HEK293 (cell line): Measurements from ENCODE around the gene ARNT2.

Experiments
- CTCF ChIA-PET: fragments of 350-600 bp; formaldehyde crosslinking; extraction: SDS; loops from one replicate; lab custom pipeline; 2021; ENCODE audit warnings: antibody characterized with exemption; lab: Yijun Ruan, JAX
- POLR2A ChIA-PET: fragments of 300-600 bp; formaldehyde crosslinking; extraction: SDS; loops from one replicate; lab custom pipeline; 2020; ENCODE audit warnings: antibody characterized with exemption, inconsistent platforms; lab: Yijun Ruan, JAX
- H3K27ac ChIP-seq: fragments of 200-500 bp; sonication (Bioruptor generic); 2 replicates; pipeline ENCODE4 v1.5.1; 2014; ENCODE audit warnings: low read depth, low read length, control low read depth, inconsistent platforms; ENCODE audit errors: extremely low read depth
- H3K36me3 ChIP-seq, 2 experiments: fragments of 200-500 bp in 1 of 2; sonication (Bioruptor generic) in 1 of 2; 1 replicate in 1 of 2; 2 replicates in 1 of 2; pipeline ENCODE4 v1.5.1; 2014 to 2017; ENCODE audit warnings: inconsistent platforms in 2 of 2, low read length in 2 of 2; ENCODE audit not compliant: control insufficient read depth in 2 of 2, insufficient read depth in 1 of 2
- H3K4me1 ChIP-seq: fragments of 200-500 bp; sonication (Bioruptor generic); 2 replicates; pipeline ENCODE4 v1.5.1; 2014; ENCODE audit warnings: mild to moderate bottlenecking, low read length, inconsistent platforms; ENCODE audit not compliant: control insufficient read depth, insufficient read depth
- H3K4me3 ChIP-seq: 2 replicates; pipeline ENCODE4 v1.5.1; 2011; ENCODE audit warnings: low read depth, mild to moderate bottlenecking, control low read depth, low read length, moderate library complexity
- H3K9me3 ChIP-seq: fragments of 200-500 bp; sonication (Bioruptor generic); 2 replicates; pipeline ENCODE4 v1.5.1; 2014; ENCODE audit warnings: low read depth, low read length, inconsistent platforms; ENCODE audit not compliant: control insufficient read depth, insufficient read depth
- GLIS1 ChIP-seq: fragments of 450-650 bp; formaldehyde crosslinking; IDR thresholded peaks from 2 replicates; pipeline ENCODE4 v1.5.1; 2016; ENCODE audit warnings: missing biosample characterization, missing genetic modification characterization
- KLF9 ChIP-seq: fragments of 450-650 bp; formaldehyde crosslinking; IDR thresholded peaks from 2 replicates; pipeline ENCODE4 v1.5.1; 2016; ENCODE audit warnings: missing biosample characterization, missing genetic modification characterization, low read depth
- SP3 ChIP-seq: fragments of 450-650 bp; formaldehyde crosslinking; IDR thresholded peaks from 2 replicates; pipeline ENCODE4 v1.5.1; 2016; ENCODE audit warnings: missing biosample characterization, missing genetic modification characterization
- ZBTB7A ChIP-seq: fragments of 450-650 bp; formaldehyde crosslinking; IDR thresholded peaks from 2 replicates; pipeline ENCODE4 v1.5.1; 2016; ENCODE audit warnings: low read depth, missing biosample characterization, missing genetic modification characterization
- ZIC2 ChIP-seq: fragments of 450-650 bp; formaldehyde crosslinking; IDR thresholded peaks from 2 replicates; pipeline ENCODE4 v1.5.1; 2016; ENCODE audit warnings: missing biosample characterization, missing genetic modification characterization
- ZNF121 ChIP-seq: fragments of 450-650 bp; formaldehyde crosslinking; IDR thresholded peaks from 2 replicates; pipeline ENCODE4 v1.5.1; 2016; ENCODE audit warnings: missing biosample characterization, missing genetic modification characterization
- ZNF146 ChIP-seq: fragments of 450-650 bp; formaldehyde crosslinking; IDR thresholded peaks from 2 replicates; pipeline ENCODE4 v1.5.1; 2016; ENCODE audit warnings: missing biosample characterization, missing genetic modification characterization
- ZNF16 ChIP-seq: fragments of 450-650 bp; formaldehyde crosslinking; IDR thresholded peaks from 2 replicates; pipeline ENCODE4 v1.5.1; 2016; ENCODE audit warnings: low read depth, missing biosample characterization, missing genetic modification characterization
- ZNF2 ChIP-seq: fragments of 450-650 bp; formaldehyde crosslinking; IDR thresholded peaks from 2 replicates; pipeline ENCODE4 v1.5.1; 2016; ENCODE audit warnings: missing biosample characterization, missing genetic modification characterization
- ZNF214 ChIP-seq: fragments of 450-650 bp; formaldehyde crosslinking; IDR thresholded peaks from 2 replicates; pipeline ENCODE4 v1.5.1; 2017; ENCODE audit warnings: missing biosample characterization, mild to moderate bottlenecking, missing genetic modification characterization, borderline replicate concordance
- ZNF23 ChIP-seq: fragments of 450-650 bp; formaldehyde crosslinking; IDR thresholded peaks from 2 replicates; pipeline ENCODE4 v1.5.1; 2016; ENCODE audit warnings: missing biosample characterization, missing genetic modification characterization, borderline replicate concordance
- ZNF24 ChIP-seq: fragments of 450-650 bp; formaldehyde crosslinking; IDR thresholded peaks from 2 replicates; pipeline ENCODE4 v1.5.1; 2016; ENCODE audit warnings: missing biosample characterization, missing genetic modification characterization
- ZNF248 ChIP-seq: fragments of 450-650 bp; formaldehyde crosslinking; IDR thresholded peaks from 2 replicates; pipeline ENCODE4 v1.5.1; 2017; ENCODE audit warnings: missing biosample characterization, missing genetic modification characterization
- ZNF544 ChIP-seq: fragments of 450-650 bp; formaldehyde crosslinking; IDR thresholded peaks from 2 replicates; pipeline ENCODE4 v1.5.0; 2017; ENCODE audit warnings: missing biosample characterization, missing genetic modification characterization
- ZNF701 ChIP-seq: fragments of 450-650 bp; formaldehyde crosslinking; IDR thresholded peaks from 2 replicates; pipeline ENCODE4 v1.5.1; 2016; ENCODE audit warnings: missing biosample characterization, missing genetic modification characterization
- ZNF768 ChIP-seq: fragments of 450-650 bp; formaldehyde crosslinking; IDR thresholded peaks from 2 replicates; pipeline ENCODE4 v1.5.1; 2018; ENCODE audit warnings: missing biosample characterization, mild to moderate bottlenecking, missing genetic modification characterization
- ZNF776 ChIP-seq: fragments of 450-650 bp; formaldehyde crosslinking; IDR thresholded peaks from 2 replicates; pipeline ENCODE4 v1.5.0; 2017; ENCODE audit warnings: missing biosample characterization, missing genetic modification characterization, borderline replicate concordance
- ZNF785 ChIP-seq: fragments of 450-650 bp; formaldehyde crosslinking; IDR thresholded peaks from 2 replicates; pipeline ENCODE4 v1.5.1; 2016; ENCODE audit warnings: missing biosample characterization, missing genetic modification characterization
- ZNF843 ChIP-seq: fragments of 450-650 bp; formaldehyde crosslinking; IDR thresholded peaks from 2 replicates; pipeline ENCODE4 v1.5.1; 2016; ENCODE audit warnings: missing biosample characterization, missing genetic modification characterization
- TF ChIP-seq, protein P1 (sequence below): fragments of 450-650 bp; formaldehyde crosslinking; IDR thresholded peaks from 2 replicates; pipeline ENCODE4 v1.5.1; 2016; ENCODE audit warnings: missing biosample characterization, missing genetic modification characterization
- TF ChIP-seq, protein P2 (sequence below): fragments of 450-650 bp; formaldehyde crosslinking; IDR thresholded peaks from 2 replicates; pipeline ENCODE4 v1.5.1; 2016; ENCODE audit warnings: missing biosample characterization, missing genetic modification characterization, borderline replicate concordance
- TF ChIP-seq, protein P3 (sequence below): fragments of 450-650 bp; formaldehyde crosslinking; IDR thresholded peaks from 2 replicates; pipeline ENCODE4 v1.5.1; 2016; ENCODE audit warnings: missing biosample characterization, missing genetic modification characterization
- TF ChIP-seq, protein P4 (sequence below): fragments of 450-650 bp; formaldehyde crosslinking; IDR thresholded peaks from 2 replicates; pipeline ENCODE4 v1.5.1; 2016; ENCODE audit warnings: missing biosample characterization, missing genetic modification characterization
- TF ChIP-seq, protein P5 (sequence below): fragments of 450-650 bp; formaldehyde crosslinking; IDR thresholded peaks from 2 replicates; pipeline ENCODE4 v1.5.1; 2016; ENCODE audit warnings: missing biosample characterization, missing genetic modification characterization

ARNT2 gene

DNA sequence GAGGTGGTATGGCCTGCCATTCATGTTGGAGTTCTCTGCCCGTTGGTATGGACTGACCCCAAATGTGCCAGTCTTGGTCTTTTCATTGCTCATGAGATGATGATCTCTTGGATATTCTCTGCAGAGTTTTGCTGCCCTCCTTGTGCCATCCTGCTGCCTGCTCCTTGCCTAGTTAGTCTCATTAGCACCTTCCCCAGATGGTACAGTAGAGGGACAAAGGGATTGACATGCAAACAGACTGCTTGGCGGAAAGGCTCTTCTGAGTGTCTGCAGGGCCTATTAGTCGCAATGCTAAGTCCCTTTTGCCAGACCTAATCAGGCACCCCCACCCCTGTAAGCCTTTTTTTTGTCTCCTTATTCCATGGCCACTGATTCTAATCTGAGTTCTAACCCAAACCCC lies 90.6 kb downstream of the ARNT2 start:
- TF ChIP-seq ZNF146 (tag by site-specific recombination): no peak
- TF ChIP-seq, protein P1, sequence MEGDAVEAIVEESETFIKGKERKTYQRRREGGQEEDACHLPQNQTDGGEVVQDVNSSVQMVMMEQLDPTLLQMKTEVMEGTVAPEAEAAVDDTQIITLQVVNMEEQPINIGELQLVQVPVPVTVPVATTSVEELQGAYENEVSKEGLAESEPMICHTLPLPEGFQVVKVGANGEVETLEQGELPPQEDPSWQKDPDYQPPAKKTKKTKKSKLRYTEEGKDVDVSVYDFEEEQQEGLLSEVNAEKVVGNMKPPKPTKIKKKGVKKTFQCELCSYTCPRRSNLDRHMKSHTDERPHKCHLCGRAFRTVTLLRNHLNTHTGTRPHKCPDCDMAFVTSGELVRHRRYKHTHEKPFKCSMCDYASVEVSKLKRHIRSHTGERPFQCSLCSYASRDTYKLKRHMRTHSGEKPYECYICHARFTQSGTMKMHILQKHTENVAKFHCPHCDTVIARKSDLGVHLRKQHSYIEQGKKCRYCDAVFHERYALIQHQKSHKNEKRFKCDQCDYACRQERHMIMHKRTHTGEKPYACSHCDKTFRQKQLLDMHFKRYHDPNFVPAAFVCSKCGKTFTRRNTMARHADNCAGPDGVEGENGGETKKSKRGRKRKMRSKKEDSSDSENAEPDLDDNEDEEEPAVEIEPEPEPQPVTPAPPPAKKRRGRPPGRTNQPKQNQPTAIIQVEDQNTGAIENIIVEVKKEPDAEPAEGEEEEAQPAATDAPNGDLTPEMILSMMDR: no peak
- TF ChIP-seq ZNF23 (tag by site-specific recombination): no peak
- TF ChIP-seq ZNF248: no peak
- no peak for TF ChIP-seq ZNF701 (tag by site-specific recombination)
- no peak for TF ChIP-seq SP3 (tag by site-specific recombination)
- TF ChIP-seq ZNF776 (tag by site-specific recombination): no peak
- no peak for TF ChIP-seq ZNF121 (tag by site-specific recombination)
- TF ChIP-seq, protein P2, sequence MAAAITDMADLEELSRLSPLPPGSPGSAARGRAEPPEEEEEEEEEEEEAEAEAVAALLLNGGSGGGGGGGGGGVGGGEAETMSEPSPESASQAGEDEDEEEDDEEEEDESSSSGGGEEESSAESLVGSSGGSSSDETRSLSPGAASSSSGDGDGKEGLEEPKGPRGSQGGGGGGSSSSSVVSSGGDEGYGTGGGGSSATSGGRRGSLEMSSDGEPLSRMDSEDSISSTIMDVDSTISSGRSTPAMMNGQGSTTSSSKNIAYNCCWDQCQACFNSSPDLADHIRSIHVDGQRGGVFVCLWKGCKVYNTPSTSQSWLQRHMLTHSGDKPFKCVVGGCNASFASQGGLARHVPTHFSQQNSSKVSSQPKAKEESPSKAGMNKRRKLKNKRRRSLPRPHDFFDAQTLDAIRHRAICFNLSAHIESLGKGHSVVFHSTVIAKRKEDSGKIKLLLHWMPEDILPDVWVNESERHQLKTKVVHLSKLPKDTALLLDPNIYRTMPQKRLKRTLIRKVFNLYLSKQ (tag by site-specific recombination): no peak
- no peak for TF ChIP-seq GLIS1 (tag by site-specific recombination)
- no peak for TF ChIP-seq ZNF214 (tag by site-specific recombination)
- TF ChIP-seq ZNF843 (tag by site-specific recombination): no peak
- no peak for TF ChIP-seq ZIC2 (tag by site-specific recombination)
- TF ChIP-seq, protein P3, sequence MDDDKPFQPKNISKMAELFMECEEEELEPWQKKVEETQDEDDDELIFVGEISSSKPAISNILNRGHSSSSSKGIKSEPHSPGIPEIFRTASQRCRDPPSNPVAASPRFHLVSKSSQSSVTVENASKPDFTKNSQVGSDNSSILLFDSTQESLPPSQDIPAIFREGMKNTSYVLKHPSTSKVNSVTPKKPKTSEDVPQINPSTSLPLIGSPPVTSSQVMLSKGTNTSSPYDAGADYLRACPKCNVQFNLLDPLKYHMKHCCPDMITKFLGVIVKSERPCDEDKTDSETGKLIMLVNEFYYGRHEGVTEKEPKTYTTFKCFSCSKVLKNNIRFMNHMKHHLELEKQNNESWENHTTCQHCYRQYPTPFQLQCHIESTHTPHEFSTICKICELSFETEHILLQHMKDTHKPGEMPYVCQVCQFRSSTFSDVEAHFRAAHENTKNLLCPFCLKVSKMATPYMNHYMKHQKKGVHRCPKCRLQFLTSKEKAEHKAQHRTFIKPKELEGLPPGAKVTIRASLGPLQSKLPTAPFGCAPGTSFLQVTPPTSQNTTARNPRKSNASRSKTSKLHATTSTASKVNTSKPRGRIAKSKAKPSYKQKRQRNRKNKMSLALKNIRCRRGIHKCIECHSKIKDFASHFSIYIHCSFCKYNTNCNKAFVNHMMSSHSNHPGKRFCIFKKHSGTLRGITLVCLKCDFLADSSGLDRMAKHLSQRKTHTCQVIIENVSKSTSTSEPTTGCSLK (tag by site-specific recombination): no peak
- TF ChIP-seq, protein P4, sequence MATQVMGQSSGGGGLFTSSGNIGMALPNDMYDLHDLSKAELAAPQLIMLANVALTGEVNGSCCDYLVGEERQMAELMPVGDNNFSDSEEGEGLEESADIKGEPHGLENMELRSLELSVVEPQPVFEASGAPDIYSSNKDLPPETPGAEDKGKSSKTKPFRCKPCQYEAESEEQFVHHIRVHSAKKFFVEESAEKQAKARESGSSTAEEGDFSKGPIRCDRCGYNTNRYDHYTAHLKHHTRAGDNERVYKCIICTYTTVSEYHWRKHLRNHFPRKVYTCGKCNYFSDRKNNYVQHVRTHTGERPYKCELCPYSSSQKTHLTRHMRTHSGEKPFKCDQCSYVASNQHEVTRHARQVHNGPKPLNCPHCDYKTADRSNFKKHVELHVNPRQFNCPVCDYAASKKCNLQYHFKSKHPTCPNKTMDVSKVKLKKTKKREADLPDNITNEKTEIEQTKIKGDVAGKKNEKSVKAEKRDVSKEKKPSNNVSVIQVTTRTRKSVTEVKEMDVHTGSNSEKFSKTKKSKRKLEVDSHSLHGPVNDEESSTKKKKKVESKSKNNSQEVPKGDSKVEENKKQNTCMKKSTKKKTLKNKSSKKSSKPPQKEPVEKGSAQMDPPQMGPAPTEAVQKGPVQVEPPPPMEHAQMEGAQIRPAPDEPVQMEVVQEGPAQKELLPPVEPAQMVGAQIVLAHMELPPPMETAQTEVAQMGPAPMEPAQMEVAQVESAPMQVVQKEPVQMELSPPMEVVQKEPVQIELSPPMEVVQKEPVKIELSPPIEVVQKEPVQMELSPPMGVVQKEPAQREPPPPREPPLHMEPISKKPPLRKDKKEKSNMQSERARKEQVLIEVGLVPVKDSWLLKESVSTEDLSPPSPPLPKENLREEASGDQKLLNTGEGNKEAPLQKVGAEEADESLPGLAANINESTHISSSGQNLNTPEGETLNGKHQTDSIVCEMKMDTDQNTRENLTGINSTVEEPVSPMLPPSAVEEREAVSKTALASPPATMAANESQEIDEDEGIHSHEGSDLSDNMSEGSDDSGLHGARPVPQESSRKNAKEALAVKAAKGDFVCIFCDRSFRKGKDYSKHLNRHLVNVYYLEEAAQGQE (tag by site-specific recombination): no peak
- no peak for TF ChIP-seq ZNF24
- CTCF ChIA-PET: no interaction called here
- no peaks in the 10 kb centered on the region for H3K36me3 ChIP-seq
- POLR2A ChIA-PET: no interaction called here
- no peak overlapping the region for H3K4me3 ChIP-seq
- H3K27ac ChIP-seq: no peak overlapping the region
- H3K4me1 ChIP-seq: no peaks in the 10 kb centered on the region
- H3K9me3 ChIP-seq: no peaks in the 10 kb centered on the region

DNA sequence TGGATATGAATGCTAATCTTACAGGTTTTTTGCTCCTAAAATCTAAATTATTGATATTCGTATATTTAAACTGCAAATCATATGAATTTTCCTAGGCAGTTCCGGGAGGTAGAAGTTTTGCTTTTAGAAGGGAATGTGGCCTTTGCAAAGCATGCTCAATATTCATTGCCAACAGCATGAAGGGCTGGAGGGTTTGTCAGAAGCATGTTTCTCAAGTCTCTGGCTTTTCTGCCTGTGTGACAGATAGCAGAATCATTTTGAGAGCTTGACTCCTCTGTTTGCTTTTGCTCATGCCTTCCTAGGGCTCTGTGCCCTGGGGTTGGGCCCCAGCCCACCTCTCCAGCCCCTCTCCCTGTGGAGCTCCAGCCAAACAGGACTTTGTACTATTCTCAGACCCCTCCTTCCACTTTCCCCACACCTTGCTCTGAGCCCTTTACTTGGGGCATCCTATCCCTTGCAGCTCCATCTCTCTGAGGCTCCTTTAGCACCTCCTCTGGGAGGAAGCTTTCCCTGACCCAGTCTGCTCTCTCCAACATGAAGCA lies 91.3 kb downstream of the ARNT2 start:
- ChIA-PET POLR2A (no interaction called here), CTCF (interaction anchor here (1.3 kb wide), 1 partner anchor 281 kb away, joined by 6 read pairs; no protein-coding TSS in a partner anchor)
- Histone ChIP-seq H3K4me1 (no peaks in the 10 kb centered on the region; the same call in 1 of the 2 replicates), H3K9me3 (no peaks in the 10 kb centered on the region), H3K36me3 (no peaks in the 10 kb centered on the region), H3K27ac (no peak overlapping the region), H3K4me3 (no peak overlapping the region)
- TF ChIP-seq ZNF2 (tag by site-specific recombination): no peak
- no peak for TF ChIP-seq ZBTB7A
- TF ChIP-seq ZNF785 (tag by site-specific recombination): no peak
- TF ChIP-seq KLF9: no peak
- TF ChIP-seq ZNF768 (tag by site-specific recombination): no peak
- TF ChIP-seq ZNF544 (tag by site-specific recombination): no peak
- TF ChIP-seq, protein P5, sequence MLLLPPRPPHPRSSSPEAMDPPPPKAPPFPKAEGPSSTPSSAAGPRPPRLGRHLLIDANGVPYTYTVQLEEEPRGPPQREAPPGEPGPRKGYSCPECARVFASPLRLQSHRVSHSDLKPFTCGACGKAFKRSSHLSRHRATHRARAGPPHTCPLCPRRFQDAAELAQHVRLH: no peak
- no peak for TF ChIP-seq ZNF16 (tag by site-specific recombination)
- TF ChIP-seq, protein P2 (tag by site-specific recombination): no peak
